ENCODE measurements around the gene KIF18B. TPM values are rescaled to one million over a fixed set of nuclear protein-coding genes. Genes with fewer than 3 reads are reported as not detected.

KIF18B gene
- polyA plus RNA-seq, 2 of the 4 experiments (the other 2 are of a cell fraction) = 19.6 to 41.7 TPM

- ATAC-seq (no peak), FAIRE-seq (no peak)
- 80% methylated on average over 10 of the region's 10 CpGs for WGBS (ENCODE audit: missing lambda C conversion rate)
Measured at GRCh38 chr17:44996304-44996703, 48.7 kb upstream of the KIF18B start.

DNA sequence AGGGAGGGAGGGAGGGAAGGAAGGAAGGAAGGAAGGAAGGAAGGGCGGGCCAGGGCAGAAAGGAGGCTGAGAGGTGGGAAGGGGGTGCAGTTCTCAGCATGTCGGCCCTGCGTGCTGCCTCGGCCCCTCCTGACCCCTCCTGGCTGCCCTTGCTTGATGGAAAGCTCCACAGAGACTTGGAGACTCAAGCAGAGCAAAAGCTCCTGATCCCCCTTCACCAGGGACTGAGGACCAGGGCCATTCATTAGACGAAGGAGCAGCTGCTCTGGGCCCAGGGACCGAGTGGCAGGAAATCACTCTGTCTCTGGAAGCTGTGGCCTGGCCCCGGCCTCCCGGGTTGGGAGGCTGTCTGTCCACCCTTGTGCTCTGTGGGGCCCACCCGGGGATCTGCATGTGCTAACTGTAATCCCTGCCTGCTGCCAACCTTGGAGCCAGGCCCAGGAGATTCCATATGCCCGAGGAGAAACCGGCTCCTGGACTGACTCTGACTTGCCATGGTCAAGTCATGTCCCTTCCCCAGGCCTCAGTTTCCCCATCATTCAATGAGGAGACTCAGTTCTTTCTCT lies 47.9 kb upstream of the KIF18B start:
- no peak for DNase-seq (ENCODE audit: low read depth in 1 of 2, low spot score in 1 of 2)
- Histone ChIP-seq H3K4me2 (no peak overlapping the region), H3K27ac (no peak overlapping the region), H3K9me3 (peaks cover 21% of the 10 kb centered on the region; the same call in 2 of the 3 replicates), H3K4me1 (peaks cover 5% of the 10 kb centered on the region; the same call in 1 of the 3 replicates), H3K4me3 (no peak overlapping the region)
- FAIRE-seq = no peak
- POLR2A ChIA-PET = no interaction called here
- no peak for ATAC-seq
- TF ChIP-seq HEYL (CRISPR knock-in tag; IDR thresholded peaks at IDR 0.05) (no peak), NFE2L2 (conservative IDR thresholded peaks at IDR 0.05; ENCODE audit: low read length) (no peak), TP53 (CRISPR knock-in tag; IDR thresholded peaks at IDR 0.05) (no peak), PHF8 (IDR thresholded peaks at IDR 0.05; ENCODE audit: borderline replicate concordance, low read depth) (no peak), HDAC2 (IDR thresholded peaks at IDR 0.05) (no peak), CEBPB (IDR thresholded peaks at IDR 0.05) (no peak), BHLHE40 (IDR thresholded peaks at IDR 0.05; ENCODE audit: low read depth, low read length) (no peak), MAFK (IDR thresholded peaks at IDR 0.05; ENCODE audit: partially characterized antibody) (no peak), EHF (CRISPR knock-in tag; IDR thresholded peaks at IDR 0.05) (no peak), HOXA7 (CRISPR knock-in tag; IDR thresholded peaks at IDR 0.05) (no peak), HMGXB4 (CRISPR knock-in tag; IDR thresholded peaks at IDR 0.05; ENCODE audit: borderline replicate concordance) (no peak)
- TF ChIP-seq, protein P1, sequence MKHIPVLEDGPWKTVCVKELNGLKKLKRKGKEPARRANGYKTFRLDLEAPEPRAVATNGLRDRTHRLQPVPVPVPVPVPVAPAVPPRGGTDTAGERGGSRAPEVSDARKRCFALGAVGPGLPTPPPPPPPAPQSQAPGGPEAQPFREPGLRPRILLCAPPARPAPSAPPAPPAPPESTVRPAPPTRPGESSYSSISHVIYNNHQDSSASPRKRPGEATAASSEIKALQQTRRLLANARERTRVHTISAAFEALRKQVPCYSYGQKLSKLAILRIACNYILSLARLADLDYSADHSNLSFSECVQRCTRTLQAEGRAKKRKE (CRISPR knock-in tag; IDR thresholded peaks at IDR 0.05; ENCODE audit: low read depth) = no peak
- TF ChIP-seq, protein P2, sequence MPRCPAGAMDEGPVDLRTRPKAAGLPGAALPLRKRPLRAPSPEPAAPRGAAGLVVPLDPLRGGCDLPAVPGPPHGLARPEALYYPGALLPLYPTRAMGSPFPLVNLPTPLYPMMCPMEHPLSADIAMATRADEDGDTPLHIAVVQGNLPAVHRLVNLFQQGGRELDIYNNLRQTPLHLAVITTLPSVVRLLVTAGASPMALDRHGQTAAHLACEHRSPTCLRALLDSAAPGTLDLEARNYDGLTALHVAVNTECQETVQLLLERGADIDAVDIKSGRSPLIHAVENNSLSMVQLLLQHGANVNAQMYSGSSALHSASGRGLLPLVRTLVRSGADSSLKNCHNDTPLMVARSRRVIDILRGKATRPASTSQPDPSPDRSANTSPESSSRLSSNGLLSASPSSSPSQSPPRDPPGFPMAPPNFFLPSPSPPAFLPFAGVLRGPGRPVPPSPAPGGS (IDR thresholded peaks at IDR 0.05) = no peak
- WGBS (ENCODE audit: missing lambda C conversion rate) = 51% methylated on average over 11 of the region's 11 CpGs
- CTCF ChIA-PET = interaction anchor here (0.6 to 66.5 kb wide), 8 partner anchors 8 to 117 kb away, joined by 3 to 1853 read pairs (median 8); partner anchors contain the start of gene GFAP

More at GRCh38 chr17:44996304-44996703, 48.7 kb upstream of the KIF18B start:
- ChIA-PET POLR2A (no interaction called here), CTCF (interaction anchor here (0.7 to 66.5 kb wide), 11 partner anchors 9 to 139 kb away, joined by 3 to 1853 read pairs (median 4); partner anchors contain the start of gene GFAP)
- TF ChIP-seq POLR2A (IDR thresholded peaks at IDR 0.05; ENCODE audit: low read length) = no peak
- TF ChIP-seq CHD2 (IDR thresholded peaks at IDR 0.05; ENCODE audit: low read length, partially characterized antibody) = no peak
- no peak for TF ChIP-seq MYC (IDR thresholded peaks at IDR 0.05; ENCODE audit: borderline replicate concordance, low read length)
- TF ChIP-seq MAFK (IDR thresholded peaks at IDR 0.05; ENCODE audit: partially characterized antibody) = no peak
- TF ChIP-seq, protein P3, sequence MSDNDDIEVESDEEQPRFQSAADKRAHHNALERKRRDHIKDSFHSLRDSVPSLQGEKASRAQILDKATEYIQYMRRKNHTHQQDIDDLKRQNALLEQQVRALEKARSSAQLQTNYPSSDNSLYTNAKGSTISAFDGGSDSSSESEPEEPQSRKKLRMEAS (IDR thresholded peaks at IDR 0.05) = no peak
- TF ChIP-seq HOXB5 (CRISPR knock-in tag; IDR thresholded peaks at IDR 0.05) = no peak
- no peak for TF ChIP-seq CBX2 (IDR thresholded peaks at IDR 0.05; ENCODE audit: borderline replicate concordance, low read depth)
- no peak for TF ChIP-seq MAZ (IDR thresholded peaks at IDR 0.05; ENCODE audit: borderline replicate concordance, low read depth, low read length)
- no peak for TF ChIP-seq ZFP36 (IDR thresholded peaks at IDR 0.05; ENCODE audit: borderline replicate concordance, partially characterized antibody)
- TF ChIP-seq RAD21 (conservative IDR thresholded peaks at IDR 0.05 in 1 of 2, IDR thresholded peaks at IDR 0.05 in 1 of 2) = no peak
- TF ChIP-seq, protein P1 (CRISPR knock-in tag; IDR thresholded peaks at IDR 0.05; ENCODE audit: low read depth) = no peak
- no peak for TF ChIP-seq ZNF302 (CRISPR knock-in tag; IDR thresholded peaks at IDR 0.05)
- no peak for TF ChIP-seq ESRRA (IDR thresholded peaks at IDR 0.05; ENCODE audit: borderline replicate concordance, low read length)
- no peak for TF ChIP-seq ELK1 (IDR thresholded peaks at IDR 0.05; ENCODE audit: low read depth, low read length)
- TF ChIP-seq HDAC2 (IDR thresholded peaks at IDR 0.05) = no peak
- no peak for TF ChIP-seq TP53 (CRISPR knock-in tag; IDR thresholded peaks at IDR 0.05)
- TF ChIP-seq SMC3 (IDR thresholded peaks at IDR 0.05) = no peak
- no peak for TF ChIP-seq HMGXB4 (CRISPR knock-in tag; IDR thresholded peaks at IDR 0.05; ENCODE audit: borderline replicate concordance)
- TF ChIP-seq RARB (CRISPR knock-in tag; IDR thresholded peaks at IDR 0.05) = no peak
- no peak for TF ChIP-seq RCOR1 (IDR thresholded peaks at IDR 0.05; ENCODE audit: low read depth, low read length)
- H3K27ac ChIP-seq = no peak overlapping the region
- DNase-seq (ENCODE audit: low read depth in 1 of 2, low spot score in 1 of 2) = no peak
- peaks cover 23% of the 10 kb centered on the region; the same call in 2 of the 3 replicates for H3K9me3 ChIP-seq
- H3K4me1 ChIP-seq = no peaks in the 10 kb centered on the region
- no peak overlapping the region for H3K4me3 ChIP-seq
- no peak overlapping the region for H3K4me2 ChIP-seq
